ENCODE data around the gene DNAJC10. TPM values are rescaled to one million over a fixed set of nuclear protein-coding genes. Genes with fewer than 3 reads are reported as not detected.

The DNAJC10 gene
- total and polyA plus RNA-seq, 2 donors (not counting 3 experiments of a cell fraction or from before 2014, with no cell fraction given) = 45.1 to 201 TPM

DNA sequence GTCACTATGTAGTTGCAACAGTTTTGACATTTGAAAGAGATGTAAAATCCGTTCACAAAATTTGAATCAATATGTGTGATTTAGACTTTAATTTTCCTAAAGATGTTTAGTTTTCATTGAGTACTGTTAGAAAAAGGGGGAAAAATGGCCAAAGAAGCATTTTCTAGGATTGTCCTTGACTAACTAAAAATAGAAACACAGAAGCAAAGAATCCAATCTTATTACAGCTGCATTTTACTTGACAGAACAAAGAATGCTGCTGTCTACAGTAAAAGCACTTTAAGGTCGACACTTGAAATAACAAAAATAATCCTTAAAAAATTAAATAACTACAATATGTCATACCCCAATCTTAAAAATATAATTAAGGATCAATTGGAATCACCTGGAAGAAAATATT lies 101.5 kb downstream of the DNAJC10 start:
- ChIA-PET CTCF (interaction anchor here (0.9 to 1.7 kb wide), 3 partner anchors 25 to 55 kb away, joined by 4 to 6 read pairs (median 4); no protein-coding TSS in a partner anchor), POLR2A (no interaction called here)
- intact Hi-C loops (cut with micrococcal nuclease) (no loop called here), dilution Hi-C loops (cut with MboI; ENCODE audit: extremely low pct_ligation_motif_present, low sequenced_read_pairs) (no loop called here)
- H3K4me2 ChIP-seq (ENCODE audit: insufficient read depth, low read length) = no peak overlapping the region
- H4K20me1 ChIP-seq (replicated peaks; ENCODE audit: control insufficient read depth, extremely low read depth, insufficient read depth, low read length) = no peaks in the 10 kb centered on the region
- H3K4me3 ChIP-seq (replicated peaks in 1 of 3; ENCODE audit: insufficient read depth in 1 of 3, low read depth in 1 of 3, low read length in 3 of 3) = no peak overlapping the region
- no peak overlapping the region for H3K9ac ChIP-seq (replicated peaks; ENCODE audit: extremely low read depth, insufficient read depth, low read length)
- peaks cover 3 to 4% of the 10 kb centered on the region in 2 experiments for H3K27me3 ChIP-seq (ENCODE audit: control insufficient read depth in 2 of 2, insufficient read depth in 2 of 2, low read length in 2 of 2)
- no peaks in the 10 kb centered on the region for H3K9me1 ChIP-seq (replicated peaks; ENCODE audit: control insufficient read depth, extremely low read depth, insufficient read depth, low read length)
- no TSS peak for BruUV-seq (replicated peaks)
- H3K36me3 ChIP-seq (ENCODE audit: control insufficient read depth in 2 of 2, extremely low read depth in 1 of 2, insufficient read depth in 2 of 2, low read length in 2 of 2) = no peaks in the 10 kb centered on the region
- H3K27ac ChIP-seq (ENCODE audit: insufficient read depth, low read depth, low read length) = no peak overlapping the region
- no peak for FAIRE-seq
- H3K4me1 ChIP-seq (ENCODE audit: control insufficient read depth, extremely low read depth, insufficient read depth, low read length) = no peaks in the 10 kb centered on the region
- TF ChIP-seq POLR2A (IDR thresholded peaks at IDR 0.05; ENCODE audit: low read depth, low read length) (no peak), MYC (IDR thresholded peaks at IDR 0.05; ENCODE audit: low read depth, low read length) (no peak), JUN (IDR thresholded peaks at IDR 0.05; ENCODE audit: borderline replicate concordance, insufficient read depth, insufficient read length, low read depth) (no peak), POLR2AphosphoS5 (IDR thresholded peaks at IDR 0.05; ENCODE audit: insufficient read depth, low read depth, low read length) (no peak), GATA2 (IDR thresholded peaks at IDR 0.05; ENCODE audit: insufficient read depth, insufficient read length, low read depth, low read length) (no peak), EZH2 (IDR thresholded peaks at IDR 0.05; ENCODE audit: borderline replicate concordance, low read depth, low read length, severe bottlenecking) (no peak), FOS (IDR thresholded peaks at IDR 0.05; ENCODE audit: borderline replicate concordance, insufficient read depth, low read length) (no peak)
- TF ChIP-seq, protein P1, sequence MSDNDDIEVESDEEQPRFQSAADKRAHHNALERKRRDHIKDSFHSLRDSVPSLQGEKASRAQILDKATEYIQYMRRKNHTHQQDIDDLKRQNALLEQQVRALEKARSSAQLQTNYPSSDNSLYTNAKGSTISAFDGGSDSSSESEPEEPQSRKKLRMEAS (IDR thresholded peaks at IDR 0.05; ENCODE audit: insufficient read depth, insufficient read length) = no peak
- TF ChIP-seq, protein P2, sequence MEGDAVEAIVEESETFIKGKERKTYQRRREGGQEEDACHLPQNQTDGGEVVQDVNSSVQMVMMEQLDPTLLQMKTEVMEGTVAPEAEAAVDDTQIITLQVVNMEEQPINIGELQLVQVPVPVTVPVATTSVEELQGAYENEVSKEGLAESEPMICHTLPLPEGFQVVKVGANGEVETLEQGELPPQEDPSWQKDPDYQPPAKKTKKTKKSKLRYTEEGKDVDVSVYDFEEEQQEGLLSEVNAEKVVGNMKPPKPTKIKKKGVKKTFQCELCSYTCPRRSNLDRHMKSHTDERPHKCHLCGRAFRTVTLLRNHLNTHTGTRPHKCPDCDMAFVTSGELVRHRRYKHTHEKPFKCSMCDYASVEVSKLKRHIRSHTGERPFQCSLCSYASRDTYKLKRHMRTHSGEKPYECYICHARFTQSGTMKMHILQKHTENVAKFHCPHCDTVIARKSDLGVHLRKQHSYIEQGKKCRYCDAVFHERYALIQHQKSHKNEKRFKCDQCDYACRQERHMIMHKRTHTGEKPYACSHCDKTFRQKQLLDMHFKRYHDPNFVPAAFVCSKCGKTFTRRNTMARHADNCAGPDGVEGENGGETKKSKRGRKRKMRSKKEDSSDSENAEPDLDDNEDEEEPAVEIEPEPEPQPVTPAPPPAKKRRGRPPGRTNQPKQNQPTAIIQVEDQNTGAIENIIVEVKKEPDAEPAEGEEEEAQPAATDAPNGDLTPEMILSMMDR (IDR thresholded peaks at IDR 0.05; ENCODE audit: extremely low read depth in 1 of 2, insufficient read depth in 1 of 2, low read depth in 1 of 2, low read length in 2 of 2) = no peak
- no peaks in the 10 kb centered on the region for H3K79me2 ChIP-seq (ENCODE audit: control insufficient read depth, insufficient read depth, low read length)
- no peaks in the 10 kb centered on the region for H3K9me3 ChIP-seq (replicated peaks; ENCODE audit: control insufficient read depth, insufficient read depth, low read length)
- no peak overlapping the region for H2AFZ ChIP-seq (ENCODE audit: low read depth, low read length)
- no peak for DNase-seq (ENCODE audit: low read depth, low spot score)
